ENCODE results near the gene TGM5.
"Not testable (repeated sequence)": the region's sequence is repeated elsewhere in the genome, so short reads cannot be mapped to it uniquely, and the experiment has no call there.

The TGM5 gene

DNA sequence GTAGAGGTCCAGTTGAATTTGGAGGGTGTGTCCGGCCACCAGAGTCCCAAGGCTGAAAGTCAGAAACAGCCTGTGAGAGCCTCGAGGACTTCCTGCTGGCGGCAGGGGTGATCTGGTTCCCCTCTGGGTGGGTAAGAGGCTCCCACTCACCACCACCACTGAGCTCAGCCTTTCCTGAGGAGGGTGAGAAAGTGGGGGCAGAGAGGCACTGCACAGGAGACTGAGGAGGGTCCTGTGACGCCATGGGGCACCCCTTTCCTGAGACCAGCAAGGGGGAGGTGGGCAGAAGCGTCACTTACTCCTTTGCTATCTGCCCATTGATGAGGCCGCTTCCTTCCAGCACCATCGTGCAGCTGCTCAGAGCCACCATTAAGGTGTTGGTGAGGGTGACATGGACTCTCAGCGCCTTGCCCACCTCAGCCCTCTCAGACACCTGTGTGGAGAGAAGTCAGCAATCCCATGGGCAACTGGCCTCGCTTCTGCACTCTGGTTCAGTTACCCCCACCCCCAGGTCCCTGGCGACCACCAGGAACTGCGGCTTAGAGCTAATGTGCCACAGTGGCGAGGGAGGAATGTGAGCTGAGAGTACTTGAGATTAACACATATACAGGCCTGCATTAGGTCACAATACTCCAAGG is 10.0 kb upstream of the TGM5 start:
- no peak for DNase-seq (ENCODE audit: low read depth)
- TF ChIP-seq, protein P1, sequence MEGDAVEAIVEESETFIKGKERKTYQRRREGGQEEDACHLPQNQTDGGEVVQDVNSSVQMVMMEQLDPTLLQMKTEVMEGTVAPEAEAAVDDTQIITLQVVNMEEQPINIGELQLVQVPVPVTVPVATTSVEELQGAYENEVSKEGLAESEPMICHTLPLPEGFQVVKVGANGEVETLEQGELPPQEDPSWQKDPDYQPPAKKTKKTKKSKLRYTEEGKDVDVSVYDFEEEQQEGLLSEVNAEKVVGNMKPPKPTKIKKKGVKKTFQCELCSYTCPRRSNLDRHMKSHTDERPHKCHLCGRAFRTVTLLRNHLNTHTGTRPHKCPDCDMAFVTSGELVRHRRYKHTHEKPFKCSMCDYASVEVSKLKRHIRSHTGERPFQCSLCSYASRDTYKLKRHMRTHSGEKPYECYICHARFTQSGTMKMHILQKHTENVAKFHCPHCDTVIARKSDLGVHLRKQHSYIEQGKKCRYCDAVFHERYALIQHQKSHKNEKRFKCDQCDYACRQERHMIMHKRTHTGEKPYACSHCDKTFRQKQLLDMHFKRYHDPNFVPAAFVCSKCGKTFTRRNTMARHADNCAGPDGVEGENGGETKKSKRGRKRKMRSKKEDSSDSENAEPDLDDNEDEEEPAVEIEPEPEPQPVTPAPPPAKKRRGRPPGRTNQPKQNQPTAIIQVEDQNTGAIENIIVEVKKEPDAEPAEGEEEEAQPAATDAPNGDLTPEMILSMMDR (IDR thresholded peaks at IDR 0.05; ENCODE audit: low read depth, low read length, missing control alignments) = no peak
- H3K4me3 ChIP-seq (ENCODE audit: low read depth, low read length) = no peak overlapping the region

DNA sequence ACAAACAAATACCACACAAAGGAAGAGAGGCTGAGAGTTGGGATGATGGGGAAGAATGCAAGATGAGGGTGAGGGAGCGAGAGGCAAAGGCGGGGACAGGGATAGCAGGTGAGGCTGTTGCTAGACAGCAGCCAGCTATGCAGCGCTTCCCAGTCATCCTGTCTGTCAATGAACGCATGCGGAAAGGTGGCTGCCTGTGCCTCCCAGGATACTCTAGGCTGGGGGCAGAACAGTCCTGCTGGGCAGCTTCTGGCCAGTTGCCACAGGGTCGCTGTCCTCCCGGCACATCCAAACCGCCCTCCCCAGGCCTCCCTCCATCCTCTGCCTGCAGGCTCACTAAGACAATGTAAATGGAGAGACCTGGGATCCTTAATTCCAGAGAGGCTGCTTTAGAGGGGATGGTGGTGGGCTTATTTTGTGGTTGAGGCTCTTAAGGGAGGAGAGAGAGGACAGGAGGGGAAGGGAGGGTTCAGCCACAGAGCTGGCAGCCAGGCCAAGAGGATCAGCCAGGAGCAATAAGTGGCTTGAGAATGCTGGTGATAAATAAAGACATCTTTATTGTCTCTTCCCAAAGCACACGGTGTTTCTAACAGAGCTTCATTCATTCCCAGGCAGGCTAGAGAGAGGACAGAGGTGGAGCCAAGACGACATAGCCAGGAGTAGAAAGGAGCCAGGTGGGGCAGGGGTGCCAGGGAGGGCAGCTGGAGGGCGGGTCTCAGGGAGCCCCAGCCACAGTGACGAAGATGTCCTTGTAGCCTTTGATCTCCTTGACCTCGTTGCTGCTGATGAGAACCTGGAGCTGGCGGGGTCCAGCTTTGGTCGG is 9.2 kb upstream of the TGM5 start:
- no peak for DNase-seq (ENCODE audit: low read depth)
- no peak overlapping the region for H3K4me3 ChIP-seq (ENCODE audit: low read depth, low read length)
- TF ChIP-seq, protein P1 (IDR thresholded peaks at IDR 0.05; ENCODE audit: low read depth, low read length, missing control alignments) = no peak

DNA sequence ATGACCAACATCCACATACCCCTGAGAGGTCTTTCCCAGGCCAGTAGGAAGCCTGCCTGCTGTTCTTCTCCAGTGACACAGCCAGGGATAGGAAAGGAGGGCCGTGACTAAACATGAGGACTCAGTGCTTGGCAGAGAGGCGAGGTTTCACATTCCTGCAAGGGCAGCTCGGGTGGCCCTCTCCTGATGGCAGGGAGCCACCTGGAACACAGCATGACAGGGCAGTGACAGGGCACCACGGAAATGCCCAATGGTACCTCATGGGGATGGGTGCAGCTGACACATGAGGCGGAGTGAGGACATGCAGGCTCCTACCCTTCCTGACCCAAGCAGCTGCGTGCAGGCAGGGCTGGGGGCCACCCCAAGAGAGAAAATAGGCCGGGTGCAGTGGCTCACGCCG is 7.4 kb upstream of the TGM5 start:
- TF ChIP-seq, protein P1 (IDR thresholded peaks at IDR 0.05; ENCODE audit: low read depth, low read length, missing control alignments) = no peak
- H3K4me3 ChIP-seq (ENCODE audit: low read depth, low read length) = no peak overlapping the region
- no peak for DNase-seq (ENCODE audit: low read depth)

DNA sequence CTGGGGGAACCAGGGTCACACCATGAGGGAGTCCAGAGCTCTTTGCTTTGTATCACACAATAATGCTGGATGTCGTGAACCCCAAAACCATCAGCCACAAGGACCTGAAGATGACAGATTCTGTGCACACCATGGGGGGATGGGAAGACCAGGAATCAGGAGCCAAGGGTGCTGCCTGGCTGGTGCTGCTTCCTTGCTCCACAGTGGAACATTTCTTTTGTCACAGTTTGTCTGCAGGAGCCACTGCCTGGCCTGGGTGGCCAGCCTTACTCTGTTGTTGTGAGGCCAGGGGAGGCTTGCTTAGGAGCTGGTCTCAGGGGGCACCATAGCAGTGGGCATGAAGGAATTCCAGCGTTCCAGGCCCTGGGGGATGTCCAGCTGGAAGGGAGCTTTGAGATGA is 6.5 kb upstream of the TGM5 start:
- TF ChIP-seq, protein P1 (IDR thresholded peaks at IDR 0.05; ENCODE audit: low read depth, low read length, missing control alignments) = no peak
- DNase-seq (ENCODE audit: low read depth) = no peak
- H3K4me3 ChIP-seq (ENCODE audit: low read depth, low read length) = no peak overlapping the region

DNA sequence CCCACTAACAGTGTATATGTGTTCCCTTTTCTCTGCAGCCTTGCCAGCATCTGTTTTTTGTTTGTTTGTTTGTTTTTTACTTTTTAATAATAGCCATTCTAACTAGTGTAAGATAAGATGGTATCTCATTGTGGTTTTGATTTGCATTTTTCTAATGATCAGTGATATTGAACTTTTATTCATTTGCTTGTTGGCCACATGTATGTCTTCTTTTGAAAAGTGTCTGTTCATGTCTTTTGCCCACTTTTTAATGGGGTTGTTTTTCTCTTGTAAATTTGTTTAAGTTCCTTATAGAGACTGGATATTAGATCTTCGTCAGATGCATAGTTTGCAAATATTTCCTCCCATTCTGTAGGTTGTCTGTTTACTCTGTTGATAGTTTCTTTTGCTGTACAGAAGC is 5.2 kb upstream of the TGM5 start:
- H3K4me3 ChIP-seq (ENCODE audit: low read depth, low read length); DNase-seq (ENCODE audit: low read depth): not testable (repeated sequence)

DNA sequence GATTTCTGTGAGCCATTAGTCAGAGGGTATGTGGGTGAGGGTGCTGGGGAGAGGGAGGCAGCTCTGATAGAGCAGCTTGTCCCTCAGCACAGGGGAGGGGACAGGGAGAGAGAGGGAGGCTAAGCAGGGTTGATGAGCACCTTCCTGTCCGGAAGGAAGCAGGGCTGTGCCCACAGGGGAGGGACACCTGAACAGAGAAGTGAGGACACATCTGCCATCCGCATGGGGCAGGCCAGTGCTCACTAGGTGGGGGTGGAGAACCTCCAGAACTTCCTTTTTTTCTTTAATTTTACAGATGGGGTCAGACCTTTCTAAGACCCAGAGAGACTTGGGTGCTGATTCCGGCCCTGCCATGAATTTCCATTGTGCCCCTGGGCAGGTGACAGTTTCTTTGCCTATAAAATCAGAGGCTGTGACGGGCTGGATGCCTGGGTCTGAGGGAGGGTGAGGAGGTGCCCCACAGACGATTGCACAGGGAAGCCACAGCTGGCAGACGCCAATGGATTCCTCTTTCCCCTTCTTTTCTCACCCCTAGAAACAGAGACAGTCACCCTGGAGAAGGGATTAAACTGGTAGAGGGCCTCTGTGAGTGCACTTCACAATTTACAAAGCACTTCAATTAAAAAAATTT is 4.1 kb upstream of the TGM5 start:
- TF ChIP-seq, protein P1 (IDR thresholded peaks at IDR 0.05; ENCODE audit: low read depth, low read length, missing control alignments) = no peak
- no peak for DNase-seq (ENCODE audit: low read depth)

DNA sequence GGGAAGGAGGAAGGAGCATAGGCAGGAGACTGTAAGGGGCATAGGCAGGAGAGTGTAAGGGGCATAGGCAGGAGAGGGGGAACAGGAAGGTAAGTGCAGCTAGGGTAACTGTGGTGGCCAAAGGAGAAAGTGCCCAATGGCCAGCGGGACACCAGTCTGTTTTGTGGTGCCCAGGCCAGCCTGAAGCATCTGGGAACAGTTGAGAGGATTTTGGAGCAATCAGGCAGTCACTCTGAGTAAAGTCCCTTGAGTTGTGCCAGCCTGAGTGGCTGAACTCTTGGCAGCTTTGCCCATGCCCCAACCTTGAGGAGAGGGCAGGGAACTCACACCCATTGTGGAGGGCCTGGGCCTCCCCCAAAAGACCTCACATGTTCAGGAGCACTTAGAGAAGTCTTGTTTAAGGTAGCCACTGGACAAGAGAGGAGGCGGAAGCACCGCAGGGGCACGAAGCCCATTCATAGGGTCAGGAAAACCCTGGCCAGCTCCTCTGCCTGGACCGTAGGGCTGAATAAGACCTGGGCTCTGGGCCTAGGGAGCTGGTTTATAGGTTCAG is 3.5 kb upstream of the TGM5 start:
- no peak overlapping the region for H3K4me3 ChIP-seq (ENCODE audit: low read depth, low read length)
- TF ChIP-seq, protein P1 (IDR thresholded peaks at IDR 0.05; ENCODE audit: low read depth, low read length, missing control alignments) = no peak
- DNase-seq (ENCODE audit: low read depth) = no peak

More for the DNA sequence above, 4.1 kb upstream of the TGM5 start:
- H3K4me3 ChIP-seq (ENCODE audit: low read depth, low read length) = no peak overlapping the region
